Omental fat pad (tissue), 4 donors: ENCODE data around the gene ASCL5. TPM values are rescaled to one million over a fixed set of nuclear protein-coding genes. Genes with fewer than 3 reads are reported as not detected.

Source experiments
- ATAC-seq: fragments of 150-250 bp; one replicate; pipeline ENCODE4 v1.9.1; 2016; ENCODE audit warnings: mild to moderate bottlenecking, moderate library complexity; ENCODE audit not compliant: low FRiP score
- DNase-seq: peaks from one replicate; pipeline ENCODE4 v3.0.0-alpha.2; 2019; ENCODE audit warnings: low spot score
- CTCF ChIP-seq, 3 donors: fragments of 450-650 bp; IDR thresholded peaks; one replicate each; pipeline ENCODE4 v1.5.1; 2016 to 2017; ENCODE audit warnings: antibody characterized with exemption in 3 of 3, mild to moderate bottlenecking in 3 of 3, moderate library complexity in 2 of 3
- total RNA-seq, 4 donors: library from RNA; depleted of rRNA; stranded (reverse); fragments of >200 nt; gene quantifications; one replicate each; pipeline ENCODE4 v1.1.0, GENCODE V29; 2016

The ASCL5 gene
- total RNA-seq, 4 donors from 2014 or later, result not detected

GRCh38 chr1:201113451-201114244 lies 13.3 kb downstream of the ASCL5 start:
- ATAC-seq (no peak), DNase-seq (no peak)
- no peak for TF ChIP-seq CTCF (IDR thresholded peaks at IDR 0.05)

- ATAC-seq (no peak), DNase-seq (no peak)
- TF ChIP-seq CTCF (IDR thresholded peaks at IDR 0.05), result no peak
Observed at GRCh38 chr1:201112926-201113325, 14.1 kb downstream of the ASCL5 start.

GRCh38 chr1:201112173-201112731 lies 14.7 kb downstream of the ASCL5 start, which contains the start of gene CACNA1S:
Gene CACNA1S (minus strand): TSS chr1:201112426. CDS start chr1:201112339, 87 bp downstream.
- DNase-seq (no peak), ATAC-seq (no peak)
- no peak for TF ChIP-seq CTCF (IDR thresholded peaks at IDR 0.05)

- no peak for DNase-seq
- ATAC-seq, result no peak
- no peak for TF ChIP-seq CTCF (IDR thresholded peaks at IDR 0.05)
Observed at GRCh38 chr1:201111672-201112071, 15.3 kb downstream of the ASCL5 start.

- no peak for TF ChIP-seq CTCF (IDR thresholded peaks at IDR 0.05)
- DNase-seq (no peak), ATAC-seq (no peak)
Observed at GRCh38 chr1:201111156-201111555, 15.8 kb downstream of the ASCL5 start.

- TF ChIP-seq CTCF (IDR thresholded peaks at IDR 0.05), result no peak
- no peak for DNase-seq
- no peak for ATAC-seq
Observed at GRCh38 chr1:201110616-201111015, 16.4 kb downstream of the ASCL5 start.

GRCh38 chr1:201110138-201110537 lies 16.8 kb downstream of the ASCL5 start:
- TF ChIP-seq CTCF (IDR thresholded peaks at IDR 0.05), result no peak
- ATAC-seq (no peak), DNase-seq (no peak)
